Loucy (cell line): ENCODE results near the gene MFAP3.

Experiments
- H2AFZ ChIP-seq: fragments of 200-600 bp; sonication (generic); 2 replicates; pipeline ENCODE4 v1.6.0; 2016; ENCODE audit warnings: antibody characterized with exemption, mild to moderate bottlenecking, low read length, moderate library complexity
- H3F3A ChIP-seq: fragments of 200-600 bp; 2 replicates; pipeline ENCODE4 v1.6.0; 2016; ENCODE audit warnings: antibody characterized with exemption, low read depth, mild to moderate bottlenecking
- H3K27me3 ChIP-seq: fragments of 200-600 bp; sonication (generic); 2 replicates; pipeline ENCODE4 v1.6.1; 2014; ENCODE audit warnings: low read length, mild to moderate bottlenecking; ENCODE audit not compliant: insufficient read depth, poor library complexity, severe bottlenecking
- H3K36me3 ChIP-seq: fragments of 200-600 bp; sonication (generic); 2 replicates; pipeline ENCODE4 v1.6.1; 2016; ENCODE audit warnings: low read length; ENCODE audit not compliant: insufficient read depth
- H3K4me1 ChIP-seq: fragments of 200-600 bp; sonication (generic); 2 replicates; pipeline ENCODE4 v1.5.1; 2014; ENCODE audit warnings: low read length, mild to moderate bottlenecking; ENCODE audit not compliant: insufficient read depth, poor library complexity, severe bottlenecking
- H3K4me2 ChIP-seq: fragments of 200-600 bp; sonication (generic); 2 replicates; pipeline ENCODE4 v1.6.0; 2014; ENCODE audit warnings: antibody characterized with exemption, low read length, low read depth, mild to moderate bottlenecking; ENCODE audit not compliant: poor library complexity, severe bottlenecking
- H3K4me3 ChIP-seq: fragments of 200-600 bp; sonication (generic); 2 replicates; pipeline ENCODE4 v1.5.1; 2014; ENCODE audit warnings: low read length, mild to moderate bottlenecking, mixed read lengths; ENCODE audit not compliant: poor library complexity, severe bottlenecking
- H3K79me2 ChIP-seq: fragments of 200-600 bp; sonication (generic); 2 replicates; pipeline ENCODE4 v1.6.1; 2014; ENCODE audit warnings: low read length; ENCODE audit not compliant: insufficient read depth
- H3K9ac ChIP-seq: fragments of 200-600 bp; sonication (generic); 2 replicates; pipeline ENCODE4 v1.6.0; 2014; ENCODE audit warnings: mild to moderate bottlenecking, low read depth, low read length, moderate library complexity; ENCODE audit not compliant: poor library complexity, severe bottlenecking
- H3K9me2 ChIP-seq: fragments of 200-600 bp; sonication (generic); replicated peaks from 2 replicates; pipeline ENCODE4 v1.6.1; 2016; ENCODE audit warnings: low read depth, low read length, mixed read lengths
- H3K9me3 ChIP-seq: fragments of 200-600 bp; sonication (generic); 2 replicates; pipeline ENCODE4 v1.6.1; 2014; ENCODE audit warnings: mild to moderate bottlenecking, antibody characterized with exemption, low read length, low read depth; ENCODE audit not compliant: insufficient read depth
- H4K20me1 ChIP-seq: fragments of 200-600 bp; sonication (generic); 2 replicates; pipeline ENCODE4 v1.6.0; 2014; ENCODE audit warnings: antibody characterized with exemption, low read length, mild to moderate bottlenecking; ENCODE audit not compliant: insufficient read depth, poor library complexity, severe bottlenecking
- CTCF ChIP-seq: fragments of 200-600 bp; sonication (generic); conservative IDR thresholded peaks from 2 replicates; pipeline ENCODE4 v1.5.1; 2014; ENCODE audit warnings: mild to moderate bottlenecking, antibody characterized with exemption, low read length
- EZH2phosphoT487 ChIP-seq: fragments of 200-600 bp; IDR thresholded peaks from 2 replicates; pipeline ENCODE4 v1.6.1; 2018; ENCODE audit warnings: antibody characterized with exemption, mild to moderate bottlenecking, moderate library complexity, borderline replicate concordance

Gene MFAP3

GRCh38 chr5:154084062-154084639 lies 45.4 kb downstream of the MFAP3 start:
- Histone ChIP-seq H2AFZ (no peak overlapping the region), H3K9me3 (no peaks in the 10 kb centered on the region)

GRCh38 chr5:154086146-154086545 lies 47.4 kb downstream of the MFAP3 start:
- Histone ChIP-seq H3K79me2 (no peaks in the 10 kb centered on the region), H3K9me3 (no peaks in the 10 kb centered on the region), H3K27me3 (no peaks in the 10 kb centered on the region), H3K36me3 (no peaks in the 10 kb centered on the region), H3K9me2 (no peaks in the 10 kb centered on the region), H2AFZ (no peak overlapping the region), H3K9ac (no peak overlapping the region), H3K4me1 (no peaks in the 10 kb centered on the region), H3F3A (no peaks in the 10 kb centered on the region), H4K20me1 (no peaks in the 10 kb centered on the region), H3K4me2 (no peak overlapping the region), H3K4me3 (no peak overlapping the region)
- no peak for TF ChIP-seq EZH2phosphoT487
- TF ChIP-seq CTCF: no peak

More at GRCh38 chr5:154084062-154084639, 45.4 kb downstream of the MFAP3 start:
- TF ChIP-seq EZH2phosphoT487: no peak
- no peak for TF ChIP-seq CTCF
- no peaks in the 10 kb centered on the region for H4K20me1 ChIP-seq
- H3F3A ChIP-seq: no peaks in the 10 kb centered on the region
- no peaks in the 10 kb centered on the region for H3K9me2 ChIP-seq
- no peak overlapping the region for H3K4me3 ChIP-seq
- H3K79me2 ChIP-seq: no peaks in the 10 kb centered on the region
- no peaks in the 10 kb centered on the region for H3K4me1 ChIP-seq
- H3K9ac ChIP-seq: no peak overlapping the region
- H3K27me3 ChIP-seq: no peaks in the 10 kb centered on the region
- no peak overlapping the region for H3K4me2 ChIP-seq
- H3K36me3 ChIP-seq: no peaks in the 10 kb centered on the region

GRCh38 chr5:154086641-154087040 lies 47.9 kb downstream of the MFAP3 start:
- Histone ChIP-seq H3K79me2 (no peaks in the 10 kb centered on the region), H3K4me3 (no peak overlapping the region), H3K9me3 (no peaks in the 10 kb centered on the region)

More at GRCh38 chr5:154086641-154087040, 47.9 kb downstream of the MFAP3 start:
- Histone ChIP-seq H3K27me3 (no peaks in the 10 kb centered on the region), H3F3A (no peaks in the 10 kb centered on the region), H3K4me2 (no peak overlapping the region), H2AFZ (no peak overlapping the region), H3K9me2 (no peaks in the 10 kb centered on the region), H3K9ac (no peak overlapping the region), H3K4me1 (no peaks in the 10 kb centered on the region), H3K36me3 (no peaks in the 10 kb centered on the region), H4K20me1 (no peaks in the 10 kb centered on the region)
- TF ChIP-seq EZH2phosphoT487 (no peak), CTCF (no peak)
